Stimulated activated CD8-positive, alpha-beta memory T cell treated with anti-CD3 and anti-CD28 coated beads, Interleukin-4, amount 100 ng/mL, for 4 hours (primary cell): ENCODE results near the gene DBN1.

Source experiments
- DNase-seq, 2 donors: peaks; one replicate each; pipeline ENCODE4 v3.0.0-alpha.2; 2020; ENCODE audit warnings: low read depth in 2 of 2, low spot score in 1 of 2

DBN1 gene

DNA sequence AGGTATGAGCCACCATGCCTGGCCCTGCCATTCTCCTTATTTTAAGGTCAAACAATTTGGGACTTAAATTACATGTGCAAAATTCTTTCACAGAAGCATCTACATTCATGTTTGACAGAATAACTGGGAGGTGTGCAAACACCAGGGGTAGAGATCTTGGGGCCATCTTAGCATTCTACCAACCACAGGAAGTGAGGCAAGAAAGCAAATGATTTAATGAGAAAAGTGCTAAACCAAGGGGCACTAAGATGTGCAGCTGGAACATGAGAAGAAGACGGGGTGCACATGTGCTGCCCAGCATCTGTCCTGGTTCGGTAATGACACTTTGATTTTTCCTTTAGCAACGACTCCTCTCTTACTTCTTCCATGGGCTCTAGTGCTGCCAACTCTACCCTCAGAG lies 62.9 kb downstream of the DBN1 start:
- no peak for DNase-seq

DNA sequence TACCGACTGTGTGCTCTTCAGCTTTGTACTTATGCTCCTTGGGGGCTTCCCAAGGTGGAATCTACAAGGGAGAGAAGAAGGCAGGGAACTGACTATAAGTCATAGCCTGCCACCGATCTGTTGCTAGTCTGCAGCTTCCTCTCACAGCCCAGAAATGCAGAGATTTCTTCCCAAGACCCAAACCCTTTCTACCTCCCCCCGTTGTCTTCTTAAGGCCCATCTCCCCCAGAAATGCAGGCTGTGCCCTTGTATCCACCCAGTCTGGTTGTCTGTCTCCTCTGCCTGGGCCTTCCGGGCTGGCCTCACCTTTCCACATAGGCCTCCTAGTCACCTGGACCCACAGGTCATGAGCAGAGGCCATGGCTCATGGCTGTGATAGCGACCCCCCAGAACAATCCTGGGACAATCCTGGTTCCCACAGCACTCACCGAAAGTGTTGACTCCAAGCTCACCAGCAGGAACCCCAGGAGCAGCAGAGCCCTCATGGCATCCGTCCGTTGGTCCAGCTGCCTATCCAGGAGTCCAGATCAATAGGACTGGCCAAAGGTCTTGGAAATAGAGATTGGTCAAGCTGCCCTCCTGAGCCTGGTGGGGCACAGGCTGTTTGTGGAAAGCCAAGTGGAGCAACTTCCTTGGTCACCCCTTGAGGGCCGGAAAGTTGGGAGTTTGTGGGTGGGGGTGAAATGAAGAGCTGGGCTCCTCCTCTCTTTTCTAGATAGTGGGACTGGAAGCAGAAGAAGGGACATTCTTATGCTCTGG lies 64.2 kb downstream of the DBN1 start, which contains the start of gene F12:
Gene F12, minus strand, starts transcription at position 522 of the 759 bp plus-strand sequence. Its CDS starts 37 bp downstream, at position 485.
- DNase-seq: no peak
